Astrocyte of the spinal cord (primary cell): ENCODE measurements around the gene CLCN7.
"Not testable (repeated sequence)": the region's sequence is repeated elsewhere in the genome, so short reads cannot be mapped to it uniquely, and the experiment has no call there.

Experiments
- DNase-seq: peaks from one replicate; pipeline ENCODE4 v3.0.0; 2011; ENCODE audit warnings: low read depth, low spot score
- H3K4me3 ChIP-seq: 2 replicates; pipeline ENCODE4 v1.5.1; 2011; ENCODE audit warnings: low read depth, mild to moderate bottlenecking, low read length, moderate library complexity
- CTCF ChIP-seq: IDR thresholded peaks from 2 replicates; pipeline ENCODE4 v1.5.1; 2012; ENCODE audit warnings: low read depth, mild to moderate bottlenecking, low read length, inconsistent platforms
- in situ Hi-C: cut with HindIII; loops from 2 replicates; pipeline ENCODE4 v1.10.0; 2017; ENCODE audit warnings: low sequenced_read_pairs

The CLCN7 gene

DNA sequence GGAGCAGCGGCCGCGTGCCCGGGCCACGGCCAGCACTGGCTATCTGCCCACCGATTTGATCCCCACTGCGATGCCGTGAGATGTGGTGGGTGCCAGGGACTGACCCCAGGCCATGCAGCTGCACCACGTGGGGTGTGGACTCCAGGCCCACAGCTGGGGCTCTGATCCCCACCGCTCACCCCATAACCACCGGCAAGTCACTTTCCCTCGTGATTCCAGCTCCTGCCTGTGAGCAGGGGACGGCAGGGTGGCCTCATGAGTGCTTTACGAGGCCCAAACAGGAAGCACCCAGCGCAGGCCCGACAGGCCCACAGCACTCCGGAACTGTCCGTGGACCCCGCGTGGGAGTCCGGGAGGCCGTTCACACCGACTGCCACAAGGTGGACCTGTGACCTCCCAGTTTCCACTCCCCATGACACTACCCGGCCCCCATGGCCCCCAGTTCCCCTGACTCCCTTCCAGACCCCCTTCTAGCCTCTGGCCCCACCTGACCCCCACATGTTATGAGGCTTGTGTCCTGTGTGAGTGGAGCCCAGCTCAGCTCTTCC lies 13.3 kb upstream of the CLCN7 start:
- no peak for DNase-seq
- no peak overlapping the region for H3K4me3 ChIP-seq
- no peak for TF ChIP-seq CTCF
- in situ Hi-C loops = no loop called here

DNA sequence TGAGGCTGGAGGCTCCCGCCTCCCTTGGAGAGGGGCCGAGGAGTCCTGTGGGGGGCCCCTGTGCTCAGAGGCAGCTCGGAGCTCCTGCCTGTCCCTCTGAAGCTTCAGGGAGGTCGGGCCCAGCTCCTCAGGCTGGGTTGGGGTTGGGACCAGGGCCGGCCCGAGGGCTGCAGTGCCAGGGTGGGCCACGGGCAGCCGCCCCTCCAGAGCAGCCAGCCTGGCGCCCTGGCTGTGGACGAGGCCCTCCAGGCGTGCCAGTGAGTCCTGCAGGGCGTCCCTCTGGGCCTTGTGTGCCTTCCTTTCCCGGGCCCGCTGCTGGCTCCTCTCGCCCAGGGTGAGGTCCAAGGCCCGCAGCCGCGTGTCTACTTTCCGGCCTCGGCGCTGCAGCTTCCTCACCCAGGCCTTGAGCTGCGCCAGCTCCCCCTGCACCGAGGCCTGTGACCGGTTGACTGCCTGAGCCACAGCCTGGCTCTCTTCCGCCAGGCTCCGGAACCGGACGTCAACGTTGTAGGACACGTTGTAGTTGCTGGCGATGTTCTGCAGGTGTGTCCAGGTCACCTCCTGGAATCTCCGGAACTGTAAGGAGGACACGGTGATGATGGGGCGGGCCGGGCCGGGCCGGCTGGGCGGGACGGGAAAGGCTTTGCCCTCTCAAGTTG lies 12.7 kb upstream of the CLCN7 start:
- in situ Hi-C loops = no loop called here
- TF ChIP-seq CTCF = no peak
- no peak for DNase-seq
- no peak overlapping the region for H3K4me3 ChIP-seq

GRCh38 chr16:1486551-1487390 lies 11.9 kb upstream of the CLCN7 start:
- in situ Hi-C loops = no loop called here
- TF ChIP-seq CTCF = no peak
- DNase-seq = no peak
- no peak overlapping the region for H3K4me3 ChIP-seq

DNA sequence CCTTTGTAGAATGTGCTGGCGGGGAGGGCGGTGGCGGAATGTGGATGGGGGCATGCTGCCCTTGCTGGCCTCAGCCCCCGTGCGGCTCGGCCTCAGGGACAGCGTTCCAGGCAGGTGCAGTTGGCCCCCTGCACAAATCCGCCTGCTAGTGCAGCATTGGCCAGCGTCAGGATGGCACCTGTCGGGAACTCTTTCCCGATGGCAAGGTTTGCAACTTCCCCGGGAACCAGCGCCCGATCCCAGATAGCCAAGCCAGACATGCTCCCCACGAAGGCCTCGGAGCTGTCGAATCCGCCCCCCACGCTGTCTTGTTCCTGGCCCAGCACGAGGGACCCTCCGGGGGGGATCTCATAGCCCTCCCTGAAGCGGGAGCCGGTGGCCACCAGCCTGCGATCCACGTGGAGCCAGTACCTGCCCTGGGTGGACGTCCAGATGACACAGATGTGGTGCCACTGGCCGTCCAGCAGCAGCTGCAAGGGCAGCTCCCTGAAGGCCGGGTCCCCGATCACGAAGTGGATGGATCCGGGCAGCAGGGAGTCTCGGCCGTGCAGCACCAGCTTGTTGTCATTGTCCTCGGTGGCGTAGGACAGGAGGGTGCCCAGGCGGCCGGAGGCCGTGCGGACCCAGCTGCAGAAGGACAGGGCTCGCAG lies 11.1 kb upstream of the CLCN7 start:
- no peak for DNase-seq
- no peak overlapping the region for H3K4me3 ChIP-seq
- no peak for TF ChIP-seq CTCF
- in situ Hi-C loops = no loop called here

DNA sequence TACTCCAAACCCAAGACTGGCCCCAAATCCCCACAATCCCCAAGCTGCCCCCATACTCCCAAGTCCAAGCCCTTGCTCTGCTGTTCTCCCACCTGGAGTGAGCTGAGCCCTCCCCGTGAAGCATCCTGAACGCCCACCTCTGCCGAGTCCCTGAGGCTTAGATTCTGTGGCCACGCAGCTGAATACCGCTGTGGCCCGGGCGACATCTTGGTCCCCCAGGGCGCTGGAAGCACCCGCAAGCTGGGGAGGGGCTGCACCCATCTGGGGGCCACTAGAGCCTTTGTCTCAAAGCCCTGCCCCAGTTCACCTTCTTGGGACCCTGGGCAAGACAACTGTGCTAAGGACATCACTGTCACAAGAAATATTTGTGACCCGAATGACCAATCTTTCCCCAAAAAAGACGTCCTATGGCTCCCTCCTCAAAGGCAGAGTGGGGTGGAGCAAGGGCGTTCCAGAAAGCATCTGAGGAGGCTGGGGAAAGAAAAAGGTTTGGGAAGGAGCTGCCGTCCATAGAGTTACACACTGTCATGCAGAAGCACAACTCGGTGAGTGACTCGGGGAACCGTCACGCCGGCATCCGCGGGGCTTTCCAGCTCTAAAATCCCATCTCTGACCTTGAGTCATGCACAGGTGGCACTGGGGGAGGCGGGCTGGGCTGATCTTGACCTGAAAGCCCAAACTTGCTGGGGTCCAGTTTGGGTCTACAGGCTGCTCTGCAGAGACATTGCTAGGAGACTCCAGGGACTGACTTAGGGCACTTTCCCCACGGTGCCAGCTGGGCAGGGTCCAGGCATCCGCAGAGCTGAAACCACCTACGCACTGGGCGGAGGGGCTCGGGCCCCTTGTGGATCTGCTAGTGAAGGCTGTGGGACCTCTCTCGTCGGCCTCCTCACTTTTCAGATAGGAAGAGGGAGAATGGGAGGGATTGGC lies 7.3 kb upstream of the CLCN7 start:
- peak; percentile 16 for DNase-seq
- in situ Hi-C loops = no loop called here
- TF ChIP-seq CTCF = no peak
- no peak overlapping the region for H3K4me3 ChIP-seq

DNA sequence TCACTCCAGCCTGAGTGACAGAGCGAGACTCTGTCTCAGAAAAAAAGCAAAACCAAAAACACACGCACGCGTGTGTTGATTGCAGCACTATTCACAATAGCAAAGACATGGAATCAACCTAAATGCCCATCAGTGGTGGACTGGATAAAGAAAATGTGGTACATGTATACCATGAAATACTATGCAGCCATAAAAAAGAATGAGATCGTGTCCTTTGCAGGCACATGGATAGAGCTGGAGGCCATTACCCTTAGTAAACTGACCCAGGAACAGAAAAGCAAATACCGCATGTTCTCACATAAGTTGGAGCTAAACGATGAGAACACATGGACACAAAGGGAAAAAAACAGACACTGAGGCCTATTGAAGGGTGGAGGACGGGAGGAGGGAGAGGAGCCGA lies 4.1 kb upstream of the CLCN7 start:
- H3K4me3 ChIP-seq, in situ Hi-C loops, DNase-seq: not testable (repeated sequence)
